Ishikawa (cell line): Measurements from ENCODE around the gene SLC2A2.

Experiments
- CEBPB ChIP-seq: IDR thresholded peaks from 2 replicates; pipeline ENCODE4 v1.6.1; 2012
- CREB1 ChIP-seq: IDR thresholded peaks from 2 replicates; pipeline ENCODE4 v1.6.1; 2012; ENCODE audit warnings: low read depth
- EGR1 ChIP-seq: IDR thresholded peaks from 2 replicates; pipeline ENCODE4 v1.6.1; 2012
- EP300 ChIP-seq: IDR thresholded peaks from 2 replicates; pipeline ENCODE4 v1.6.1; 2012; ENCODE audit warnings: borderline replicate concordance
- FOXM1 ChIP-seq: IDR thresholded peaks from 2 replicates; pipeline ENCODE4 v1.6.1; 2012; ENCODE audit warnings: low read depth, borderline replicate concordance
- NFIC ChIP-seq: IDR thresholded peaks from 2 replicates; pipeline ENCODE4 v1.6.1; 2012
- RAD21 ChIP-seq: IDR thresholded peaks from 2 replicates; pipeline ENCODE4 v1.6.1; 2012; ENCODE audit warnings: low read depth
- REST ChIP-seq: IDR thresholded peaks from 2 replicates; pipeline ENCODE4 v1.6.1; 2012; ENCODE audit warnings: low read depth, mild to moderate bottlenecking
- TAF1 ChIP-seq: IDR thresholded peaks from 2 replicates; pipeline ENCODE4 v1.6.1; 2012; ENCODE audit warnings: low read depth, mild to moderate bottlenecking
- TCF12 ChIP-seq: IDR thresholded peaks from 2 replicates; pipeline ENCODE4 v1.6.1; 2012; ENCODE audit warnings: low read depth
- TEAD4 ChIP-seq: IDR thresholded peaks from 2 replicates; pipeline ENCODE4 v1.6.1; 2012
- YY1 ChIP-seq: IDR thresholded peaks from 2 replicates; pipeline ENCODE4 v1.6.1; 2012; ENCODE audit warnings: low read depth
- ZBTB7A ChIP-seq: IDR thresholded peaks from 2 replicates; pipeline ENCODE4 v1.6.1; 2012; ENCODE audit warnings: low read depth
- TF ChIP-seq, protein P1 (sequence below): IDR thresholded peaks from 2 replicates; pipeline ENCODE4 v1.6.1; 2012
- TF ChIP-seq, protein P2 (sequence below): IDR thresholded peaks from 2 replicates; pipeline ENCODE4 v1.6.1; 2012

Gene SLC2A2

DNA sequence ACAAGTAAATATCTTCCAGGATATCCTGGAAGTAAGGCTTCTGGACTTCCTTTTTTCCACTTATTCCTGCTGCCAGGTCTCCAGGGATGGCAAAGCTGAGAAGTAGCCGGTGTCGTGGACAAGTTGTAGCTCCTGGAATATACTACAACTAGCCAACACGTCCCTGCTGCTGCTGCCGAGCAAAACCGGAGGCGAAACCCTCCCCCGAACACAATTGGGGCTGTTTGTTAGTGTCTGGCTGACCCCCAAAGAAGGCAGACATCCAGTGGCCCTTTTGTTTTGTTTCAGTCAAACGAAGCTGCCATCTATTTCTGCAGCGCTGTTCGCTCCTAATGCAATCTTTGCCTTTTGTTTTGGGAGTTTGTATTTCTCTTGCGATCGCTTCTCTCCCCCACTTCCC is 72.8 kb downstream of the SLC2A2 start:
- TF ChIP-seq CEBPB, result no peak
- no peak for TF ChIP-seq TEAD4
- TF ChIP-seq, protein P1, sequence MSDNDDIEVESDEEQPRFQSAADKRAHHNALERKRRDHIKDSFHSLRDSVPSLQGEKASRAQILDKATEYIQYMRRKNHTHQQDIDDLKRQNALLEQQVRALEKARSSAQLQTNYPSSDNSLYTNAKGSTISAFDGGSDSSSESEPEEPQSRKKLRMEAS, result no peak
- no peak for TF ChIP-seq TAF1
- TF ChIP-seq REST, result no peak
- TF ChIP-seq FOXM1, result no peak
- TF ChIP-seq NFIC, result no peak
- TF ChIP-seq, protein P2, sequence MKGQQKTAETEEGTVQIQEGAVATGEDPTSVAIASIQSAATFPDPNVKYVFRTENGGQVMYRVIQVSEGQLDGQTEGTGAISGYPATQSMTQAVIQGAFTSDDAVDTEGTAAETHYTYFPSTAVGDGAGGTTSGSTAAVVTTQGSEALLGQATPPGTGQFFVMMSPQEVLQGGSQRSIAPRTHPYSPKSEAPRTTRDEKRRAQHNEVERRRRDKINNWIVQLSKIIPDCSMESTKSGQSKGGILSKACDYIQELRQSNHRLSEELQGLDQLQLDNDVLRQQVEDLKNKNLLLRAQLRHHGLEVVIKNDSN, result no peak
- no peak for TF ChIP-seq YY1
- no peak for TF ChIP-seq EP300
- no peak for TF ChIP-seq RAD21
- no peak for TF ChIP-seq CREB1
- TF ChIP-seq ZBTB7A, result no peak
- TF ChIP-seq EGR1, result no peak

DNA sequence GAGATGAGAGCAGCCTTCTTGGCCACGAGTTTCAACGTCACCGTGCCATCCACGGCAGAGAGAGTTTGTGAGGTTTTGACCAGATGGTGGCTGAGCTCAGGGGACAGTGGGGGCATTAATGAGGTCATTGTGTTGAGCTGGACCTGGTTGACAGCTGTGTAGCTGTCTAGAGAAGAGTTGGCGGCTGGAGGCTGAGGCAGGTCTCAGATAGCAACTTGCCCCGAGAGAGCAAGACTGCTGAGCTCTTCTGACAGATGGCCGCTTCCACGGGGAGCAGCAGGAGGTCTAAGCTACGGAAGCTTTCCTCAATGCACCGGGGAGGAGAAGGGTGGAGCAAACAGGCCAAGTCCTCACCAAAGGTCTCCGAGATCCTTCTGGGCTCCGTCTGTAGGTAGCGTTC is 73.3 kb downstream of the SLC2A2 start:
- TF ChIP-seq EP300 (no peak), REST (no peak), EGR1 (no peak), RAD21 (no peak)

GRCh38 chr3:170949211-170949610 is 77.3 kb downstream of the SLC2A2 start:
- TF ChIP-seq RAD21 (no peak), TEAD4 (no peak), EGR1 (no peak), ZBTB7A (no peak), CEBPB (no peak), EP300 (no peak), YY1 (no peak), TCF12 (no peak), TAF1 (no peak), NFIC (no peak), CREB1 (no peak), REST (no peak), FOXM1 (no peak)
- TF ChIP-seq, protein P1, result no peak
- TF ChIP-seq, protein P2, result no peak

DNA sequence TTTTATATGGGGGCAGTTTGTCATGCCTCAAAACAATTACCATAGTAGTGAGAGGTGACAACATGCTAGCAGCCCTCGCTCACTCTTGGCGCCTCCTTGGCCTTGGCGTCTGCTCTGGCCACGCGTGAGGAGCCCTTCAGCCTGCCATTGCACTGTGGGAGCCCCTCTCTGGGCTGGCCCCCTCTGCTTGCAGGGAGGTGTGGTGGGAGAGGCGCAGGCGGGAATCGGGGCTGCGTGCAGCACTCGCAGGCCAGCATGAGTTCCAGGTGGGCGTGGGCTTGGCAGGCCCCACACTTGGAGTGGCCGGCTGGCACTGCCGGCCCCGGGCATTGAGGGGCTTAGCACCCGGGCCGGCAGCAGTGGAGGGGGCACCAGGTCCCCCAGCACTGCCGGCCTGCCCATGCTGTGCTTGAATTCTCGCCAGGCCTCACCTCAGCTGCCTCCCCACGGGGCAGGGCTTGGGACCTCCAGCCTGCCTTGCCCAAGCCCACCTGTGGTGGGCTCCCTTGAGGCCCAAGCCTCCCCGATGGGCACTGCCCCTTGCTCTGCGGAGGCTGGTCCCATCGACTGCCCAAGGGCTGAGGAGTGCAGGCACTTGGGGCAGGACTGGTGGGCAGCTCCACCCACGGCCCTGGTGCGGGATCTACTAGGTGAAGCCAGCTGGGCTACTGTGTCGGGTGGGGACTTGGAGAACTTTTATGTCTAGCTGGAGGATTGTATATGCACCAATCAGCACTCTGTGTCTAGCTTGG is 79.3 kb downstream of the SLC2A2 start:
- TF ChIP-seq EGR1 (no peak), YY1 (no peak), REST (no peak), NFIC (no peak), CEBPB (no peak), TCF12 (no peak), CREB1 (no peak), FOXM1 (no peak), TEAD4 (no peak), EP300 (no peak), ZBTB7A (no peak), TAF1 (no peak), RAD21 (no peak)
- TF ChIP-seq, protein P1, result no peak
- TF ChIP-seq, protein P2, result no peak
